Uterus (tissue), 2 donors: ENCODE results near the gene NRBF2.

Source experiments
- POLR2A ChIP-seq, 2 donors: fragments of 450-650 bp; IDR thresholded peaks; one replicate each; pipeline ENCODE4 v1.6.1; 2016; ENCODE audit warnings: antibody characterized with exemption in 2 of 2, mild to moderate bottlenecking in 1 of 2, moderate library complexity in 1 of 2
- TF ChIP-seq, protein P1 (sequence below), 4 experiments: fragments of 200-600 bp in 2 of 4; fragments of 450-650 bp in 2 of 4; sonication (generic) in 2 of 4; IDR thresholded peaks; one replicate each; pipeline ENCODE4 v1.5.1; 2016 to 2019; ENCODE audit warnings: antibody characterized with exemption in 4 of 4, mild to moderate bottlenecking in 2 of 4, moderate library complexity in 1 of 4

DNA sequence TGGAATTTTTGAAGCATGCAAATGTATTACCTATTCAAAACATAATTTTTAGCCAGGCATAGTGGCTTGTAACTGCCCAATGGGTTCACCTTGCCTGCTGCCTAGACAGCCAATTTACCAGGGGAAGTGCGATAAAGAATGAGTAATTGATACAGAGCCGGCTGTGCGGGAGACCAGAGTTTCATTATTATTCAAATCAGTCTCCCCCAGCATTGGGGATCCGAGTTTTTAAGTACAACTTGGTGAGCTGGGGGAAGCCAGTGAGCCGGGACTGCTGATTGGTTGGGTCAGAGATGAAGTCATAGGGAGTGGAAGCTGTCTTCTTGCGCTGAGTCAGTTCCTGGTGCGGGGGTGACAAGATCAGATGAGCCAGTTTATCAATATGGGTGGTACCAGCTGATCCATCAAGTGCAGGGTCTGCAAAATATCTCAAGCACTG, 29.1 kb upstream of the NRBF2 start:
- no peak for TF ChIP-seq POLR2A (IDR thresholded peaks at IDR 0.05)
- TF ChIP-seq, protein P1, sequence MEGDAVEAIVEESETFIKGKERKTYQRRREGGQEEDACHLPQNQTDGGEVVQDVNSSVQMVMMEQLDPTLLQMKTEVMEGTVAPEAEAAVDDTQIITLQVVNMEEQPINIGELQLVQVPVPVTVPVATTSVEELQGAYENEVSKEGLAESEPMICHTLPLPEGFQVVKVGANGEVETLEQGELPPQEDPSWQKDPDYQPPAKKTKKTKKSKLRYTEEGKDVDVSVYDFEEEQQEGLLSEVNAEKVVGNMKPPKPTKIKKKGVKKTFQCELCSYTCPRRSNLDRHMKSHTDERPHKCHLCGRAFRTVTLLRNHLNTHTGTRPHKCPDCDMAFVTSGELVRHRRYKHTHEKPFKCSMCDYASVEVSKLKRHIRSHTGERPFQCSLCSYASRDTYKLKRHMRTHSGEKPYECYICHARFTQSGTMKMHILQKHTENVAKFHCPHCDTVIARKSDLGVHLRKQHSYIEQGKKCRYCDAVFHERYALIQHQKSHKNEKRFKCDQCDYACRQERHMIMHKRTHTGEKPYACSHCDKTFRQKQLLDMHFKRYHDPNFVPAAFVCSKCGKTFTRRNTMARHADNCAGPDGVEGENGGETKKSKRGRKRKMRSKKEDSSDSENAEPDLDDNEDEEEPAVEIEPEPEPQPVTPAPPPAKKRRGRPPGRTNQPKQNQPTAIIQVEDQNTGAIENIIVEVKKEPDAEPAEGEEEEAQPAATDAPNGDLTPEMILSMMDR (IDR thresholded peaks at IDR 0.05) = no peak
